Endodermal cell (in vitro differentiated cells): ENCODE measurements around the gene ARHGAP32. TPM values are rescaled to one million over a fixed set of nuclear protein-coding genes. Genes with fewer than 3 reads are reported as not detected.

Experiments used
- DNase-seq: peaks from one replicate; pipeline ENCODE4 v3.0.0-alpha.2; 2017
- H3K27ac ChIP-seq: 2 replicates; pipeline ENCODE4 v1.5.1; 2013; ENCODE audit warnings: mild to moderate bottlenecking, low read depth, low read length, moderate library complexity
- H3K27me3 ChIP-seq: 2 replicates; pipeline ENCODE4 v1.6.1; 2013; ENCODE audit warnings: mild to moderate bottlenecking, low read length, moderate library complexity; ENCODE audit not compliant: insufficient read depth, control insufficient read depth, poor library complexity, severe bottlenecking
- H3K36me3 ChIP-seq: 2 replicates; pipeline ENCODE4 v1.7.0; 2013; ENCODE audit warnings: mild to moderate bottlenecking, low read length, moderate library complexity; ENCODE audit not compliant: control insufficient read depth, insufficient read depth
- H3K4me1 ChIP-seq: one replicate; pipeline ENCODE4 v1.7.0; 2013; ENCODE audit warnings: low read length; ENCODE audit not compliant: control insufficient read depth, insufficient read depth
- H3K4me3 ChIP-seq: 2 replicates; pipeline ENCODE4 v1.5.1; 2013; ENCODE audit warnings: mild to moderate bottlenecking, low read length, moderate library complexity
- H3K9ac ChIP-seq: 2 replicates; pipeline ENCODE4 v1.6.1; 2013; ENCODE audit warnings: mild to moderate bottlenecking, low read length, moderate library complexity; ENCODE audit not compliant: poor library complexity, severe bottlenecking; ENCODE audit errors: extremely low read depth
- H3K9me3 ChIP-seq: 2 replicates; pipeline ENCODE4 v1.6.1; 2013; ENCODE audit warnings: mild to moderate bottlenecking, low read length, moderate library complexity; ENCODE audit not compliant: control insufficient read depth
- H3K27ac Mint-ChIP-seq: 2 replicates; pipeline ENCODE4 v1.8.0; 2020; ENCODE audit warnings: mixed read lengths
- H3K27me3 Mint-ChIP-seq: 2 replicates; pipeline ENCODE4 v1.8.0; 2021; ENCODE audit warnings: mild to moderate bottlenecking, mixed read lengths; ENCODE audit not compliant: insufficient read depth
- H3K36me3 Mint-ChIP-seq: 2 replicates; pipeline ENCODE4 v1.8.0; 2020; ENCODE audit warnings: low read depth, mixed read lengths
- H3K4me1 Mint-ChIP-seq: 2 replicates; pipeline ENCODE4 v1.8.0; 2020; ENCODE audit warnings: mixed read lengths
- H3K4me3 Mint-ChIP-seq: 2 replicates; pipeline ENCODE4 v1.8.0; 2020; ENCODE audit warnings: mild to moderate bottlenecking, moderate library complexity, mixed read lengths
- H3K9me3 Mint-ChIP-seq: 2 replicates; pipeline ENCODE4 v1.8.0; 2020; ENCODE audit warnings: mild to moderate bottlenecking, mixed read lengths
- CTCF ChIP-seq: fragments of 200-600 bp; sonication (generic); conservative IDR thresholded peaks from 2 replicates; pipeline ENCODE4 v1.5.0; 2021; ENCODE audit warnings: antibody characterized with exemption, mild to moderate bottlenecking
- WGBS, 2 experiments: methylation state at CpG; one replicate each; pipeline versions ENCODE4 v1.1.5 to v1.1.7; 2013; ENCODE audit warnings: missing lambda C conversion rate in 2 of 2, mixed read lengths in 1 of 2; ENCODE audit not compliant: insufficient coverage in 1 of 2, insufficient read length in 1 of 2; 5-methylcytosine and 5-hydroxymethylcytosine counted together
- total RNA-seq, 2 donors: library from RNA; stranded (reverse); fragmentation: NEBNext Ultra II Directional in 1 of 2; extraction: Animal tissue kit (Norgen Biotek cat#: 25700) in 1 of 2; gene quantifications; 2 replicates in 1 of 2; 3 replicates in 1 of 2; pipeline ENCODE4 v1.2.1, GENCODE V29; 2021

Gene ARHGAP32
- total RNA-seq, 2 donors from 2014 or later, result 36.4 to 65.8 TPM

- H3K4me3 ChIP-seq, result no peak overlapping the region
- Mint-ChIP-seq H3K4me1 (no peaks in the 10 kb centered on the region), H3K27ac (no peak overlapping the region), H3K4me3 (no peak overlapping the region), H3K27me3 (peaks cover 10% of the 10 kb centered on the region), H3K9me3 (no peaks in the 10 kb centered on the region), H3K36me3 (no peaks in the 10 kb centered on the region)
- 53 to 70% methylated on average over 4 to 5 of the region's 5 CpGs for WGBS, 2 experiments
- H3K9me3 ChIP-seq, result no peaks in the 10 kb centered on the region
- H3K36me3 ChIP-seq, result no peaks in the 10 kb centered on the region
- no peak overlapping the region for H3K27ac ChIP-seq
- TF ChIP-seq CTCF, result no peak
- no peak for DNase-seq
- no peak overlapping the region for H3K9ac ChIP-seq
- no peaks in the 10 kb centered on the region for H3K27me3 ChIP-seq
- H3K4me1 ChIP-seq, result no peaks in the 10 kb centered on the region
Measured at GRCh38 chr11:128917144-128917724, 274.9 kb downstream of the ARHGAP32 start.

DNA sequence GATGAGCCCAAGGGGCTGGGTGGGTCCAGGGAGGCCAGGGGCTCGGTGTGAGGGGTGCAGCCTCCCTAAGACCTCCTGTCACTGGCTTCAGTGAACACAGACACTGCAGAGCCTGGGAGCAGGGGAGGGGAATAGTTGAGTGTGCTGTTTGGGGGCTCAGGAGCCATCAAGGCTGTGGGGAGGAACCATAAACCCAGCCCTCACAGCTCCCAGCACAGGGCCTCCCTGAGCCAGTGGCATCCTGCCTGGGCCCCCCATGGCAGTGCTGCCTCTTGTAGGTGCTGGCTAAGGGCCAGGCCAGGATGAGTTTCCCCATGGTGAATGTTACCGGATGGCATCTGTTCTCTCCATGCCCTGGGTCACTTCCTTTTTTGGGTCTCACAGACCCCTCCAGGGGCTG lies 275.4 kb downstream of the ARHGAP32 start:
- Histone ChIP-seq H3K27ac (no peak overlapping the region), H3K4me3 (no peak overlapping the region), H3K9ac (no peak overlapping the region), H3K9me3 (no peaks in the 10 kb centered on the region), H3K36me3 (no peaks in the 10 kb centered on the region), H3K4me1 (no peaks in the 10 kb centered on the region), H3K27me3 (no peaks in the 10 kb centered on the region)
- Mint-ChIP-seq H3K4me1 (no peaks in the 10 kb centered on the region), H3K27me3 (peaks cover 10% of the 10 kb centered on the region), H3K27ac (no peak overlapping the region), H3K4me3 (no peak overlapping the region), H3K9me3 (no peaks in the 10 kb centered on the region), H3K36me3 (no peaks in the 10 kb centered on the region)
- DNase-seq, result no peak
- WGBS, 2 experiments, result 90 to 100% methylated on average over 1 to 2 of the region's 2 CpGs
- no peak for TF ChIP-seq CTCF

GRCh38 chr11:128916037-128916572 lies 276.0 kb downstream of the ARHGAP32 start:
- no peak overlapping the region for H3K9ac ChIP-seq
- TF ChIP-seq CTCF, result no peak
- H3K9me3 Mint-ChIP-seq, result no peaks in the 10 kb centered on the region
- DNase-seq, result no peak
- no peak overlapping the region for H3K27ac Mint-ChIP-seq
- H3K27ac ChIP-seq, result no peak overlapping the region
- H3K27me3 ChIP-seq, result no peaks in the 10 kb centered on the region
- 50 to 63% methylated on average over 2 to 3 of the region's 3 CpGs for WGBS, 2 experiments
- H3K27me3 Mint-ChIP-seq, result peaks cover 12% of the 10 kb centered on the region
- no peak overlapping the region for H3K4me3 Mint-ChIP-seq
- no peaks in the 10 kb centered on the region for H3K4me1 Mint-ChIP-seq
- H3K36me3 Mint-ChIP-seq, result peaks cover 3% of the 10 kb centered on the region
- no peaks in the 10 kb centered on the region for H3K9me3 ChIP-seq
- H3K36me3 ChIP-seq, result no peaks in the 10 kb centered on the region
- no peak overlapping the region for H3K4me3 ChIP-seq
- no peaks in the 10 kb centered on the region for H3K4me1 ChIP-seq
